Right cardiac atrium (tissue), 5 donors: ENCODE results near the gene CCDC69. TPM values are rescaled to one million over a fixed set of nuclear protein-coding genes. Genes with fewer than 3 reads are reported as not detected.
A peak's percentile ranks its signal among the peaks of the same experiment; 100 is the strongest.

ENCODE experiments used
- ATAC-seq, 2 donors: fragments of 200-7000 bp; cut with Tn5 transposase; one replicate each; pipeline versions ENCODE4 v1.8.0 to v1.9.1; 2020; ENCODE audit warnings: moderate library complexity in 2 of 2, mild to moderate bottlenecking in 1 of 2
- DNase-seq, 3 donors: peaks; one replicate each; pipeline ENCODE4 v3.0.0-alpha.2; 2020
- H3K27ac ChIP-seq: one replicate; pipeline ENCODE4 v1.5.1; 2013; ENCODE audit warnings: mild to moderate bottlenecking, low read length, control low read depth, moderate library complexity
- H3K27me3 ChIP-seq: one replicate; pipeline ENCODE4 v1.6.1; 2013; ENCODE audit not compliant: control insufficient read depth, insufficient read depth
- H3K4me1 ChIP-seq: one replicate; pipeline ENCODE4 v1.6.1; 2013; ENCODE audit warnings: low read length; ENCODE audit not compliant: control insufficient read depth, insufficient read depth
- H3K4me3 ChIP-seq: one replicate; pipeline ENCODE4 v1.5.1; 2013; ENCODE audit warnings: low read length, control low read depth
- H3K9me3 ChIP-seq: one replicate; pipeline ENCODE4 v1.6.1; 2013; ENCODE audit warnings: low read length; ENCODE audit not compliant: control insufficient read depth
- WGBS: extraction: QIAGEN DNeasy Blood & Tissue Kit; methylation state at CpG from one replicate; pipeline ENCODE4 v1.1.7; 2013; 5-methylcytosine and 5-hydroxymethylcytosine counted together
- intact Hi-C, 4 donors: fragments of 100-400 bp; cut with DNase I; formaldehyde crosslinking; loops; one replicate each; pipeline versions ENCODE4 v1.11.0 to v1.14.0; 2022 to 2023
- polyA plus RNA-seq: library from polyadenylated mRNA; stranded (reverse); fragments of 200-250 nt; gene quantifications from one replicate; pipeline ENCODE4 v1.2.3, GENCODE V29; 2013
- total RNA-seq, 4 donors: library from RNA; stranded (reverse); fragmentation: NEBNext Ultra II Directional; extraction: Animal tissue kit (Norgen Biotek cat#: 25700); gene quantifications; one replicate each; pipeline ENCODE4 v1.2.1, GENCODE V29; 2021
- donor health status: healthy with polysubstance abuse.
- donor health status: DM: no; HTN: yes; CAD: no.
- donor health status: DM: no; HTN: no; CAD: no.
- donor health status: DM: no; HTN: yes; CAD: no; lungs with severe emphysema.
- donor health status: DM: yes; HTN: yes; CAD: no.

The CCDC69 gene
- total and polyA plus RNA-seq, 5 donors: 167 to 244 (median 191) TPM

GRCh38 chr5:151222790-151223446 is 974 bp downstream of the CCDC69 start:
- no peaks in the 10 kb centered on the region for H3K27me3 ChIP-seq
- intact Hi-C loops: no loop called here
- H3K4me3 ChIP-seq: peak overlapping the region; percentile 88
- H3K4me1 ChIP-seq: peaks cover 21% of the 10 kb centered on the region
- 24% methylated on average over 4 of the region's 4 CpGs for WGBS
- DNase-seq (peak; percentile 65 to 81 (median 80)), ATAC-seq (peak; percentile 80 to 91)
- no peaks in the 10 kb centered on the region for H3K9me3 ChIP-seq
- H3K27ac ChIP-seq: peak overlapping the region; percentile 95

- peak overlapping the region; percentile 95 for H3K27ac ChIP-seq
- intact Hi-C loops: no loop called here
- no peaks in the 10 kb centered on the region for H3K9me3 ChIP-seq
- no peaks in the 10 kb centered on the region for H3K27me3 ChIP-seq
- peaks cover 25% of the 10 kb centered on the region for H3K4me1 ChIP-seq
- ATAC-seq (no peak), DNase-seq (no peak)
- H3K4me3 ChIP-seq: peak overlapping the region; percentile 88
- WGBS: 73% methylated on average over 6 of the region's 6 CpGs
Measured at GRCh38 chr5:151222054-151222789, 1.7 kb downstream of the CCDC69 start.

GRCh38 chr5:151221574-151221973 is 2.3 kb downstream of the CCDC69 start:
- Histone ChIP-seq H3K4me3 (no peak overlapping the region), H3K9me3 (no peaks in the 10 kb centered on the region), H3K4me1 (peaks cover 25% of the 10 kb centered on the region), H3K27me3 (no peaks in the 10 kb centered on the region), H3K27ac (peak overlapping the region; percentile 11)
- intact Hi-C loops: no loop called here
- WGBS: 74% methylated on average over 3 of the region's 3 CpGs
- ATAC-seq (peak in 1 of 2 donors; percentile 39), DNase-seq (no peak)

- Histone ChIP-seq H3K9me3 (no peaks in the 10 kb centered on the region), H3K4me1 (peaks cover 34% of the 10 kb centered on the region), H3K4me3 (no peak overlapping the region), H3K27me3 (no peaks in the 10 kb centered on the region), H3K27ac (no peak overlapping the region)
- intact Hi-C loops: no loop called here
- ATAC-seq: no peak
- 52% methylated on average over 7 of the region's 7 CpGs for WGBS
- DNase-seq: no peak
Measured at GRCh38 chr5:151219789-151220188, 4.1 kb downstream of the CCDC69 start.

GRCh38 chr5:151219138-151219537 is 4.8 kb downstream of the CCDC69 start:
- ATAC-seq (no peak), DNase-seq (no peak)
- Histone ChIP-seq H3K27ac (no peak overlapping the region), H3K27me3 (no peaks in the 10 kb centered on the region), H3K9me3 (no peaks in the 10 kb centered on the region), H3K4me1 (peaks cover 40% of the 10 kb centered on the region), H3K4me3 (no peak overlapping the region)
- WGBS: 91% methylated on average over 9 of the region's 9 CpGs
- intact Hi-C loops: no loop called here

- WGBS: 46% methylated on average over 6 of the region's 6 CpGs
- Histone ChIP-seq H3K27ac (no peak overlapping the region), H3K4me3 (no peak overlapping the region), H3K9me3 (no peaks in the 10 kb centered on the region), H3K27me3 (no peaks in the 10 kb centered on the region), H3K4me1 (peaks cover 46% of the 10 kb centered on the region)
- intact Hi-C loops: no loop called here
- no peak for ATAC-seq
- no peak for DNase-seq
Measured at GRCh38 chr5:151218177-151218576, 5.7 kb downstream of the CCDC69 start.

GRCh38 chr5:151216781-151217180 is 7.1 kb downstream of the CCDC69 start:
- DNase-seq (no peak), ATAC-seq (no peak)
- Histone ChIP-seq H3K4me1 (peaks cover 43% of the 10 kb centered on the region), H3K4me3 (no peak overlapping the region), H3K27me3 (no peaks in the 10 kb centered on the region), H3K27ac (no peak overlapping the region), H3K9me3 (no peaks in the 10 kb centered on the region)
- intact Hi-C loops: no loop called here
- WGBS: 68% methylated on average over 5 of the region's 5 CpGs

- H3K4me1 ChIP-seq: peaks cover 30% of the 10 kb centered on the region
- no peak for ATAC-seq
Measured at GRCh38 chr5:151215546-151215880, 8.4 kb downstream of the CCDC69 start.

GRCh38 chr5:151214614-151215545 is 9.0 kb downstream of the CCDC69 start:
- Histone ChIP-seq H3K27me3 (no peaks in the 10 kb centered on the region), H3K4me1 (peaks cover 29% of the 10 kb centered on the region), H3K9me3 (no peaks in the 10 kb centered on the region), H3K27ac (peak overlapping the region; percentile 90), H3K4me3 (no peak overlapping the region)
- WGBS: 70% methylated on average over 10 of the region's 10 CpGs
- ATAC-seq (peak in 1 of 2 donors; percentile 16), DNase-seq (no peak)
- intact Hi-C loops: no loop called here

More at GRCh38 chr5:151215546-151215880, 8.4 kb downstream of the CCDC69 start:
- Histone ChIP-seq H3K9me3 (no peaks in the 10 kb centered on the region), H3K27ac (peak overlapping the region; percentile 90), H3K4me3 (no peak overlapping the region), H3K27me3 (no peaks in the 10 kb centered on the region)
- WGBS: 85% methylated on average over 2 of the region's 2 CpGs
- intact Hi-C loops: no loop called here
- DNase-seq: no peak

- Histone ChIP-seq H3K4me1 (peaks cover 29% of the 10 kb centered on the region), H3K27me3 (no peaks in the 10 kb centered on the region), H3K27ac (peak overlapping the region; percentile 96), H3K4me3 (no peak overlapping the region), H3K9me3 (no peaks in the 10 kb centered on the region)
- DNase-seq (peak; percentile 90 to 94 (median 93)), ATAC-seq (peak; percentile 95 to 97)
- WGBS: 11% methylated on average over 9 of the region's 9 CpGs
- intact Hi-C loops: no loop called here
Measured at GRCh38 chr5:151213803-151214613, 9.9 kb downstream of the CCDC69 start.
